Transverse colon (tissue), 4 donors: Measurements from ENCODE around the gene AHNAK2.

Experiments
- EP300 ChIP-seq: sonication (generic); formaldehyde crosslinking; IDR thresholded peaks from one replicate; pipeline ENCODE4 v1.6.1; 2017; ENCODE audit warnings: antibody characterized with exemption, low read depth
- POLR2AphosphoS5 ChIP-seq, 3 donors: sonication (generic); formaldehyde crosslinking; IDR thresholded peaks; one replicate each; pipeline ENCODE4 v1.6.1; 2016; ENCODE audit warnings: antibody characterized with exemption in 3 of 3
- TF ChIP-seq, protein P1 (sequence below), 5 experiments: fragments of 200-600 bp in 3 of 5; fragments of 450-650 bp in 2 of 5; sonication (generic) in 3 of 5; IDR thresholded peaks; 1 replicate in 2 of 5; 2 replicates in 3 of 5; pipeline ENCODE4 v1.5.1; 2016 to 2017; ENCODE audit warnings: antibody characterized with exemption in 5 of 5, inconsistent platforms in 3 of 5, mild to moderate bottlenecking in 2 of 5, moderate library complexity in 1 of 5

DNA sequence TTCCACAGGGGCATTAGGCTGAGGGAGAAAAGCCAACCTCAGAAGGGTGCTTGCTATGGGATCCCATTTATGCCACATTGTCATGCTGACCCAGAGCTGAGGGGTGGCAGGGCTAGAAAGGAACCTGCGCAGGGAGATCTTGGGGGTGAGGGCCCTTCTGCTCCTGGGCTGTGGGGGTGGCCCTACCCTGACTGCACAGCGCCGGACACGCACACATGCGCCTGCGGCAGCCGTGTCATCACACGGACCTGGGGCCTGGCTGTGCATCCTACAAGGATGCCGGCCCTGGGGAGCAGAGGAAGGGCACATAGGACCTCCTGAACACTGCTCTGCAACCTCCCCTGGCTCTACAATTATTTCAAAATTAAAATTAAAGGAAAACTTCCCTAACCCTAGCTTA, 35.9 kb upstream of the AHNAK2 start:
- no peak for TF ChIP-seq POLR2AphosphoS5 (IDR thresholded peaks at IDR 0.05)
- TF ChIP-seq EP300 = no peak
- TF ChIP-seq, protein P1, sequence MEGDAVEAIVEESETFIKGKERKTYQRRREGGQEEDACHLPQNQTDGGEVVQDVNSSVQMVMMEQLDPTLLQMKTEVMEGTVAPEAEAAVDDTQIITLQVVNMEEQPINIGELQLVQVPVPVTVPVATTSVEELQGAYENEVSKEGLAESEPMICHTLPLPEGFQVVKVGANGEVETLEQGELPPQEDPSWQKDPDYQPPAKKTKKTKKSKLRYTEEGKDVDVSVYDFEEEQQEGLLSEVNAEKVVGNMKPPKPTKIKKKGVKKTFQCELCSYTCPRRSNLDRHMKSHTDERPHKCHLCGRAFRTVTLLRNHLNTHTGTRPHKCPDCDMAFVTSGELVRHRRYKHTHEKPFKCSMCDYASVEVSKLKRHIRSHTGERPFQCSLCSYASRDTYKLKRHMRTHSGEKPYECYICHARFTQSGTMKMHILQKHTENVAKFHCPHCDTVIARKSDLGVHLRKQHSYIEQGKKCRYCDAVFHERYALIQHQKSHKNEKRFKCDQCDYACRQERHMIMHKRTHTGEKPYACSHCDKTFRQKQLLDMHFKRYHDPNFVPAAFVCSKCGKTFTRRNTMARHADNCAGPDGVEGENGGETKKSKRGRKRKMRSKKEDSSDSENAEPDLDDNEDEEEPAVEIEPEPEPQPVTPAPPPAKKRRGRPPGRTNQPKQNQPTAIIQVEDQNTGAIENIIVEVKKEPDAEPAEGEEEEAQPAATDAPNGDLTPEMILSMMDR (IDR thresholded peaks at IDR 0.05) = no peak
